ENCODE data around the gene STK17B. TPM values are rescaled to one million over a fixed set of nuclear protein-coding genes. Genes with fewer than 3 reads are reported as not detected.
"Not testable (repeated sequence)": the region's sequence is repeated elsewhere in the genome, so short reads cannot be mapped to it uniquely, and the experiment has no call there.

STK17B gene
- polyA plus RNA-seq, 3 donors, result 171 to 296 (median 244) TPM

- Mint-ChIP-seq H3K4me1 (peaks cover 4% of the 10 kb centered on the region), H3K27ac (no peak overlapping the region), H3K9me3 (peaks cover 0 to 3% (median 0%) of the 10 kb centered on the region in 7 donors), H3K27me3 (ENCODE audit: low read depth in 3 of 3) (peaks cover 0 to 2% (median 0%) of the 10 kb centered on the region in 3 donors), H3K36me3 (peaks cover 0 to 1% of the 10 kb centered on the region in 2 donors), H3K4me3 (no peak overlapping the region)
- intact Hi-C loops (cut with micrococcal nuclease), result no loop called here
- Histone ChIP-seq H3K4me3 (replicated peaks in 1 of 3; ENCODE audit: low read depth in 2 of 3, low read length in 3 of 3) (no peak overlapping the region), H3K4me2 (replicated peaks; ENCODE audit: extremely low read depth, low read length, poor library complexity, severe bottlenecking) (no peak overlapping the region), H3K79me2 (ENCODE audit: insufficient read depth, low read length) (no peaks in the 10 kb centered on the region), H2AFZ (ENCODE audit: insufficient read depth, low read depth, low read length, poor library complexity, severe bottlenecking) (no peak overlapping the region), H3K9me3 (replicated peaks in 1 of 2; ENCODE audit: control insufficient read depth in 1 of 2, insufficient read depth in 1 of 2, low read length in 2 of 2) (no peaks in the 10 kb centered on the region), H3K4me1 (ENCODE audit: control insufficient read depth in 1 of 2, insufficient read depth in 2 of 2, low read length in 2 of 2) (peaks cover 4 to 8% of the 10 kb centered on the region in 2 donors), H3K27me3 (ENCODE audit: control insufficient read depth in 2 of 2, insufficient read depth in 2 of 2, low read length in 2 of 2) (no peaks in the 10 kb centered on the region), H3K36me3 (replicated peaks in 1 of 2; ENCODE audit: control insufficient read depth in 1 of 2, insufficient read depth in 2 of 2, low read length in 2 of 2) (no peaks in the 10 kb centered on the region), H3K27ac (ENCODE audit: low read depth in 1 of 2, low read length in 2 of 2) (no peak overlapping the region), H3K9ac (ENCODE audit: insufficient read depth, low read length, poor library complexity, severe bottlenecking) (no peak overlapping the region), H4K20me1 (ENCODE audit: insufficient read depth, low read length) (no peaks in the 10 kb centered on the region)
- no peak for DNase-seq
- no peak for TF ChIP-seq CTCF (IDR thresholded peaks at IDR 0.05)
- no CpG with 5 or more reads among the region's 1 CpG for WGBS (ENCODE audit: insufficient coverage)
Measured at GRCh38 chr2:196191541-196191940, 20.2 kb upstream of the STK17B start.

GRCh38 chr2:196187898-196188458 lies 16.6 kb upstream of the STK17B start:
- H2AFZ ChIP-seq (ENCODE audit: insufficient read depth, low read depth, low read length, poor library complexity, severe bottlenecking), result no peak overlapping the region
- H3K4me2 ChIP-seq (replicated peaks; ENCODE audit: extremely low read depth, low read length, poor library complexity, severe bottlenecking), result no peak overlapping the region
- H3K9ac ChIP-seq (ENCODE audit: insufficient read depth, low read length, poor library complexity, severe bottlenecking), result no peak overlapping the region
- intact Hi-C loops (cut with micrococcal nuclease), result no loop called here
- H3K27me3 ChIP-seq (ENCODE audit: control insufficient read depth in 2 of 2, insufficient read depth in 2 of 2, low read length in 2 of 2), result no peaks in the 10 kb centered on the region
- H3K27ac Mint-ChIP-seq, result no peak overlapping the region
- H3K4me3 ChIP-seq (replicated peaks in 1 of 3; ENCODE audit: low read depth in 2 of 3, low read length in 3 of 3), result no peak overlapping the region
- H3K4me1 Mint-ChIP-seq, result peaks cover 4% of the 10 kb centered on the region
- H3K27me3 Mint-ChIP-seq (ENCODE audit: low read depth in 3 of 3), result peaks cover 0 to 2% (median 0%) of the 10 kb centered on the region in 3 donors
- DNase-seq, result no peak
- H3K36me3 Mint-ChIP-seq, result no peaks in the 10 kb centered on the region
- H3K9me3 ChIP-seq (replicated peaks in 1 of 2; ENCODE audit: control insufficient read depth in 1 of 2, insufficient read depth in 1 of 2, low read length in 2 of 2), result no peaks in the 10 kb centered on the region
- H3K36me3 ChIP-seq (replicated peaks in 1 of 2; ENCODE audit: control insufficient read depth in 1 of 2, insufficient read depth in 2 of 2, low read length in 2 of 2), result no peaks in the 10 kb centered on the region
- TF ChIP-seq CTCF (IDR thresholded peaks at IDR 0.05), result no peak
- H3K4me3 Mint-ChIP-seq, result no peak overlapping the region
- no peak overlapping the region for H3K27ac ChIP-seq (ENCODE audit: low read depth in 1 of 2, low read length in 2 of 2)
- WGBS (ENCODE audit: insufficient coverage), result no CpG with 5 or more reads among the region's 2 CpGs
- peaks cover 0 to 3% (median 0%) of the 10 kb centered on the region in 7 donors for H3K9me3 Mint-ChIP-seq
- H3K79me2 ChIP-seq (ENCODE audit: insufficient read depth, low read length), result no peaks in the 10 kb centered on the region
- H3K4me1 ChIP-seq (ENCODE audit: control insufficient read depth in 1 of 2, insufficient read depth in 2 of 2, low read length in 2 of 2), result no peaks in the 10 kb centered on the region
- H4K20me1 ChIP-seq (ENCODE audit: insufficient read depth, low read length), result no peaks in the 10 kb centered on the region

GRCh38 chr2:196187175-196187700 lies 15.9 kb upstream of the STK17B start:
- intact Hi-C loops (cut with micrococcal nuclease); H3K4me1 ChIP-seq (ENCODE audit: control insufficient read depth in 1 of 2, insufficient read depth in 2 of 2, low read length in 2 of 2); H3K27ac Mint-ChIP-seq; H3K4me3 ChIP-seq (replicated peaks in 1 of 3; ENCODE audit: low read depth in 2 of 3, low read length in 3 of 3); H2AFZ ChIP-seq (ENCODE audit: insufficient read depth, low read depth, low read length, poor library complexity, severe bottlenecking); H3K27ac ChIP-seq (ENCODE audit: low read depth in 1 of 2, low read length in 2 of 2); H3K9me3 ChIP-seq (replicated peaks in 1 of 2; ENCODE audit: control insufficient read depth in 1 of 2, insufficient read depth in 1 of 2, low read length in 2 of 2); H3K4me1 Mint-ChIP-seq; H3K4me3 Mint-ChIP-seq; H3K36me3 Mint-ChIP-seq; H3K27me3 ChIP-seq (ENCODE audit: control insufficient read depth in 2 of 2, insufficient read depth in 2 of 2, low read length in 2 of 2); H3K79me2 ChIP-seq (ENCODE audit: insufficient read depth, low read length); H4K20me1 ChIP-seq (ENCODE audit: insufficient read depth, low read length); H3K27me3 Mint-ChIP-seq (ENCODE audit: low read depth in 3 of 3); H3K9me3 Mint-ChIP-seq; H3K9ac ChIP-seq (ENCODE audit: insufficient read depth, low read length, poor library complexity, severe bottlenecking); DNase-seq; H3K36me3 ChIP-seq (replicated peaks in 1 of 2; ENCODE audit: control insufficient read depth in 1 of 2, insufficient read depth in 2 of 2, low read length in 2 of 2); H3K4me2 ChIP-seq (replicated peaks; ENCODE audit: extremely low read depth, low read length, poor library complexity, severe bottlenecking): not testable (repeated sequence)
- no CpG with 5 or more reads among the region's 2 CpGs for WGBS (ENCODE audit: insufficient coverage)

All from CD14-positive monocyte (primary cell).